Activated B cell treated with CpG ODN at 0.5 μM for 24 hours (primary cell): ENCODE results near the gene RCAN3. TPM values are rescaled to one million over a fixed set of nuclear protein-coding genes. Genes with fewer than 3 reads are reported as not detected.
"Not testable (repeated sequence)": the region's sequence is repeated elsewhere in the genome, so short reads cannot be mapped to it uniquely, and the experiment has no call there.

Source experiments
- ATAC-seq: fragments of 200-7000 bp; cut with Tn5 transposase; one replicate; pipeline ENCODE4 v1.10.0; 2021; ENCODE audit warnings: low read depth, mild to moderate bottlenecking, moderate library complexity
- CTCF ChIA-PET: fragments of 350-600 bp; sonication (Branson Sonifier 250); formaldehyde crosslinking; loops from one replicate; lab custom pipeline; 2021; ENCODE audit warnings: antibody characterized with exemption; lab: Charles Lee
- POLR2A ChIA-PET: fragments of 350-600 bp; sonication (Branson Sonifier 250); formaldehyde crosslinking; loops from one replicate; lab custom pipeline; 2021; ENCODE audit warnings: antibody characterized with exemption; lab: Charles Lee
- DNase-seq: peaks from one replicate; pipeline ENCODE4 v3.0.0; 2022
- H3K27ac Mint-ChIP-seq: one replicate; pipeline ENCODE4 v1.8.0; 2020; ENCODE audit warnings: mixed read lengths
- H3K27me3 Mint-ChIP-seq: one replicate; pipeline ENCODE4 v1.8.0; 2021; ENCODE audit warnings: mixed read lengths
- H3K36me3 Mint-ChIP-seq: one replicate; pipeline ENCODE4 v1.8.0; 2021; ENCODE audit warnings: low read depth, mixed read lengths
- H3K4me1 Mint-ChIP-seq: one replicate; pipeline ENCODE4 v1.8.0; 2021; ENCODE audit warnings: mixed read lengths
- H3K4me3 Mint-ChIP-seq: one replicate; pipeline ENCODE4 v1.8.0; 2020; ENCODE audit warnings: mild to moderate bottlenecking, mixed read lengths
- H3K9me3 Mint-ChIP-seq: one replicate; pipeline ENCODE4 v1.8.0; 2020; ENCODE audit warnings: mixed read lengths
- intact Hi-C: fragments of 100-400 bp; cut with micrococcal nuclease; formaldehyde crosslinking; loops from one replicate; pipeline ENCODE4 v1.15.1; 2024
- total RNA-seq: library from RNA; stranded (reverse); gene quantifications from 2 replicates; pipeline ENCODE4 v1.2.3, GENCODE V29; 2022
- TF ChIP-seq, protein P1 (sequence below): fragments of 200-600 bp; IDR thresholded peaks from one replicate; pipeline ENCODE4 v1.8.0; 2022; ENCODE audit warnings: antibody characterized with exemption, mild to moderate bottlenecking

RCAN3 gene
- total RNA-seq, 1 donor from 2014 or later = 23.6 TPM

DNA sequence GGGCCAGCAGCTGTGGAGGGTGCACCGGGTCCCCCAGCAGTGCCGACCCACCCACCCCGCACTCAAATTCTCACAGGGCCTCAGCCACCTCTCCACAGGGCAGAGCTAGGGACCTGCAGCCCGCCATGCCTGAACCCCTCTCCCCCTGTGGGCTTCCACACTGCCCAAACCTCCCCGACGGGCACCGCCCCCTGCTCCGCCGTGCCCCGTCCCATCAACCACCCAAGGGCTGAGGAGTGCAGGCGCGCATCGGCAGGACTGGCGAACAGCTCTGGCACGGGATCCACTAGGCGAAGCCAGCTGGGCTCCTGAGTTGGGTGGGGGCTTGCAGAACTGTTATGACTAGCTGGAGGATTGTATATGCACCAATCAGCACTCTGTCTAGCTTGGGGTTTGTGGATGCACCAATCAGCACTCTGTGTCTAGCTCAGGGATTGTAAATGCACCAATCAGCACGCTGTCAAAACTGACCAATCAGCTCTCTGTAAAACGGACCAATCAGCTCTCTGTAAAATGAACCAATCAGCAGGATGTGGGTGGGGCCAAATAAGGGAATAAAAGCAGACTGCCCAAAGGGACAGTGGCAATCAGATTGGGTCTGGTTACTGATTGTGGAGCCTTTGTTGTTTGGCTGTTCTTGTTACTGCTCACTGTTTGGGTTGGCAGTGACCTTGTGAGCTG lies 12.4 kb upstream of the RCAN3 start:
- ATAC-seq (no peak), DNase-seq (no peak)
- POLR2A ChIA-PET = interaction anchor here (0.6 to 1.2 kb wide), 3 partner anchors 12 to 72 kb away, joined by 3 to 7 read pairs (median 3); partner anchors contain the start of gene RCAN3
- CTCF ChIA-PET = no interaction called here
- no peaks in the 10 kb centered on the region for H3K36me3 Mint-ChIP-seq
- no peaks in the 10 kb centered on the region for H3K27me3 Mint-ChIP-seq
- H3K9me3 Mint-ChIP-seq = peaks cover 6% of the 10 kb centered on the region
- H3K4me1 Mint-ChIP-seq = peaks cover 19% of the 10 kb centered on the region
- no peak overlapping the region for H3K4me3 Mint-ChIP-seq
- H3K27ac Mint-ChIP-seq = no peak overlapping the region
- intact Hi-C loops = no loop called here
- TF ChIP-seq, protein P1, sequence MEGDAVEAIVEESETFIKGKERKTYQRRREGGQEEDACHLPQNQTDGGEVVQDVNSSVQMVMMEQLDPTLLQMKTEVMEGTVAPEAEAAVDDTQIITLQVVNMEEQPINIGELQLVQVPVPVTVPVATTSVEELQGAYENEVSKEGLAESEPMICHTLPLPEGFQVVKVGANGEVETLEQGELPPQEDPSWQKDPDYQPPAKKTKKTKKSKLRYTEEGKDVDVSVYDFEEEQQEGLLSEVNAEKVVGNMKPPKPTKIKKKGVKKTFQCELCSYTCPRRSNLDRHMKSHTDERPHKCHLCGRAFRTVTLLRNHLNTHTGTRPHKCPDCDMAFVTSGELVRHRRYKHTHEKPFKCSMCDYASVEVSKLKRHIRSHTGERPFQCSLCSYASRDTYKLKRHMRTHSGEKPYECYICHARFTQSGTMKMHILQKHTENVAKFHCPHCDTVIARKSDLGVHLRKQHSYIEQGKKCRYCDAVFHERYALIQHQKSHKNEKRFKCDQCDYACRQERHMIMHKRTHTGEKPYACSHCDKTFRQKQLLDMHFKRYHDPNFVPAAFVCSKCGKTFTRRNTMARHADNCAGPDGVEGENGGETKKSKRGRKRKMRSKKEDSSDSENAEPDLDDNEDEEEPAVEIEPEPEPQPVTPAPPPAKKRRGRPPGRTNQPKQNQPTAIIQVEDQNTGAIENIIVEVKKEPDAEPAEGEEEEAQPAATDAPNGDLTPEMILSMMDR = no peak

DNA sequence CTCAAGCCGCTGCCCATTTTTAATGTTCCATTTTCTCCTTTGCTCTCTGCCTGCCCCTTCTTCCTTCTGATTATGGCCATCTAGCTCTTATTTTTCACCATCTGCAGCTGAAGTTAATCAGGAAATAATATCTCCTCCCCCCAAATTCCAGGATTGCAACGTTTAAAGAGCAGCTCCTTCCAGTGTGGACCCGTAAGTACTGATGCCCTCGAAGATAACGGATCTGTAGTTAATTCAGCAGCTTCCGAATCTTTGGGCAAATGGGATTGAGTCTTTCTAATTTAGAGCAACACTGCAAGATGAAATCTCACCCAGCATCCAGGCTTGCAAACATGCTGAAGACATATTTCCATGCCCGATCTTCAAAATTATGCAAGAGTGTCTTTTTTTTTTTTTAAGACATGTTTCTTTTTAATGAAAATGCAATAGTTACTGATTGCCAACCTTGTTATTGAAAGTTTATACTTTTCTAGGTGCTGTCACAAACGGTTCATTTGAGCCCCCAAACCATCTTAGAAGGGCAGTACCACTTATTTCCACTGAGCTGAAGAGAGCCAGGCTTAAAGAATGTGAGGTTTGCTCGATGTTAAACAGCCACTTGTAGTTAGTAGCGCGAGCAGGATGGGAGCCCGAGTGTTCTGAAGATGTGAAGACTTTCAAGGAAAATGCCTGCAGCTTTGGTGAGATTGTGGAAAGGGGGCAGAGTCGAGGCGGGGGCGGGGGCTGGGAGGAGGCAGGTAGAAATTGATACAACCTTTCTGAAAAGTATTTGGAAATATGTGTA lies 10.9 kb upstream of the RCAN3 start:
- no peak for DNase-seq
- no peaks in the 10 kb centered on the region for H3K36me3 Mint-ChIP-seq
- no peak for ATAC-seq
- TF ChIP-seq, protein P1 = no peak
- peaks cover 15% of the 10 kb centered on the region for H3K4me1 Mint-ChIP-seq
- ChIA-PET POLR2A (interaction anchor here (1.2 kb wide), 1 partner anchor 10 kb away, joined by 7 read pairs; the partner anchor contains the start of gene RCAN3), CTCF (interaction anchor here (0.6 kb wide), 1 partner anchor 340 kb away, joined by 3 read pairs; no protein-coding TSS in a partner anchor)
- H3K27me3 Mint-ChIP-seq = no peaks in the 10 kb centered on the region
- intact Hi-C loops = no loop called here
- H3K9me3 Mint-ChIP-seq = peaks cover 6% of the 10 kb centered on the region
- H3K4me3 Mint-ChIP-seq = no peak overlapping the region
- no peak overlapping the region for H3K27ac Mint-ChIP-seq

DNA sequence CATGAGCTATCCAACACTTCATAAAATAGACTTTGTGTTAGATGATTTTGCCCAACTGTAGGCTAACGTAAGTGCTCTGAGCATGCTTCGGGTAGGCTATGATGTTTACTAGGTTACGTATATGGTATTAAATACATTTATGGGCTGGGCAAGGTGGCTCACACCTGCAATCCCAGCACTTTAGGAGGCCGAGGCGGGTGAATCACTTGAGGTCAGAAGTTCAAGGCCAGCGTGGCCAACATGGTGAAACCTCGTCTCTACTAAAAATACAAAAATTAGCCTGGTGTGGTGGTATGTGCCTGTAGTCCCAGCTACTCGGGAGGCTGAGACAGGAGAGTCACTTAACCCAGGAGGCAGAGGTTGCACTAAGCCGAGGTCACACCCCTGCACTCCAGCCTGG lies 9.7 kb upstream of the RCAN3 start:
- H3K27me3 Mint-ChIP-seq, CTCF ChIA-PET, H3K36me3 Mint-ChIP-seq, H3K4me3 Mint-ChIP-seq, DNase-seq, intact Hi-C loops, ATAC-seq, H3K9me3 Mint-ChIP-seq, H3K27ac Mint-ChIP-seq: not testable (repeated sequence)
- POLR2A ChIA-PET = interaction anchor here (1.1 kb wide), 1 partner anchor 8 kb away, joined by 3 read pairs; no protein-coding TSS in a partner anchor
- H3K4me1 Mint-ChIP-seq = peaks cover 10% of the 10 kb centered on the region

DNA sequence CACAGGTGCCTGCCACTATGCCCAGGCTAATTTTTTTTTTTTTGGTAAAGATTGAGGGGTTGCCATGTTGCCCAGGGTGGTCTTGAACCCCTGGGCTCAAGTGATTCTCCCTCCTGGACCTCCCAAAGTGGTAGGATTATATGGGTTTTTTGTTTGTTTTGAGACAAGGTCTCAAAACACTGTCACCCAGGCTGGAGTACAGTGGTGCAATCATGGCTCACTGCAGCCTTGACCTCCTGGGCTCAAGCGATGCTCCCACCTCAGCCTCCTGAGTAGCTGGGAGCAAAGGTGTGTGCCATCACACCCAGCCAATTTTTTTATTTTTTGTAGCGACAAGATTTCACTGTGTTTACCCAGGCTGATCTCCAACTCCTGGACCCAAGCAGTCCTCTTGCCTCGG lies 8.9 kb upstream of the RCAN3 start:
- Mint-ChIP-seq H3K27ac (no peak overlapping the region), H3K36me3 (no peaks in the 10 kb centered on the region), H3K4me1 (peaks cover 3% of the 10 kb centered on the region), H3K4me3 (no peak overlapping the region), H3K27me3 (no peaks in the 10 kb centered on the region), H3K9me3 (peaks cover 3% of the 10 kb centered on the region)
- DNase-seq (no peak), ATAC-seq (no peak)
- ChIA-PET POLR2A (interaction anchor here (0.6 kb wide), 1 partner anchor 17 kb away, joined by 5 read pairs; no protein-coding TSS in a partner anchor), CTCF (no interaction called here)
- intact Hi-C loops = no loop called here
- TF ChIP-seq, protein P1 = no peak

DNA sequence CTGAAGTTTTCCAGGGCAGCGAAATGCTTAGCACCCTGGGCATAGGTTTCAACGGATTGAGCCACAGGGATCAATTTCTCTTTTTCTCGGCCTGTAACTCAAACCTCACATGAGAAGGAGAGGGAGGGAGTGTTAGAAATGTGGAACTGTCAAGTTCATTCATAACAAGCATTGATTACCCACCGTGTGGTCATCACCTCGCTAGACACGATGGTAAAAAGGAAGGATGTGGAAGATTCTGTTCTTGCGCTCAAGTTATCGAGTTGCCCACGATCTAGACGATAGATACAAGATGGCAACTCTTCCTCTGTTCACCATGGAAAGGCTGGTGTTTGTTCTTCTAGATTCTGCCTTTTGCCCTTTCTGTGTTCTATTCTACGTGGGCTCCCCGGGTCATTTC lies 4.0 kb upstream of the RCAN3 start:
- DNase-seq = no peak
- CTCF ChIA-PET = no interaction called here

More for the DNA sequence above, 4.0 kb upstream of the RCAN3 start:
- TF ChIP-seq, protein P1 = no peak
- no peaks in the 10 kb centered on the region for H3K27me3 Mint-ChIP-seq
- peaks cover 6% of the 10 kb centered on the region for H3K36me3 Mint-ChIP-seq
- POLR2A ChIA-PET = no interaction called here
- H3K27ac Mint-ChIP-seq = no peak overlapping the region
- H3K4me1 Mint-ChIP-seq = peaks cover 22% of the 10 kb centered on the region
- no peaks in the 10 kb centered on the region for H3K9me3 Mint-ChIP-seq
- intact Hi-C loops = no loop called here
- no peak overlapping the region for H3K4me3 Mint-ChIP-seq
- no peak for ATAC-seq
